CD4-positive, CD25-positive, alpha-beta regulatory T cell (primary cell): ENCODE data around the gene VLDLR. TPM values are rescaled to one million over a fixed set of nuclear protein-coding genes. Genes with fewer than 3 reads are reported as not detected.

Source experiments
- ATAC-seq, 2 donors: fragments of 150-1000 bp; cut with Tn5 transposase; one replicate each; pipeline ENCODE4 v1.10.0; 2021; ENCODE audit warnings: low read depth in 2 of 2, moderate number of reproducible peaks in 2 of 2, moderate library complexity in 1 of 2
- DNase-seq, 3 donors: peaks; one replicate each; pipeline versions ENCODE4 v3.0.0 to v3.0.0-alpha.2; 2012 to 2022; ENCODE audit warnings: mixed read lengths in 1 of 3
- H3K27ac ChIP-seq: one replicate; pipeline ENCODE4 v1.7.0; 2013; ENCODE audit warnings: mild to moderate bottlenecking, low read length; ENCODE audit not compliant: insufficient read depth, poor library complexity, severe bottlenecking
- H3K27me3 ChIP-seq: one replicate; pipeline ENCODE4 v1.7.0; 2013; ENCODE audit warnings: low read length; ENCODE audit not compliant: control insufficient read depth, insufficient read depth
- H3K36me3 ChIP-seq: one replicate; pipeline ENCODE4 v1.7.0; 2013; ENCODE audit warnings: mild to moderate bottlenecking, low read length, moderate library complexity; ENCODE audit not compliant: control insufficient read depth, insufficient read depth
- H3K4me1 ChIP-seq: 2 replicates; pipeline ENCODE4 v1.7.0; 2013; ENCODE audit warnings: mild to moderate bottlenecking, low read length; ENCODE audit not compliant: insufficient read depth, control insufficient read depth, poor library complexity, severe bottlenecking
- H3K4me3 ChIP-seq: one replicate; pipeline ENCODE4 v1.7.0; 2013; ENCODE audit warnings: low read depth, mild to moderate bottlenecking, low read length, moderate library complexity
- H3K9me3 ChIP-seq, 2 experiments: 1 replicate in 1 of 2; 2 replicates in 1 of 2; pipeline ENCODE4 v1.7.0; 2013; ENCODE audit warnings: low read length in 2 of 2, mild to moderate bottlenecking in 1 of 2, moderate library complexity in 1 of 2; ENCODE audit not compliant: control insufficient read depth in 2 of 2
- H3K27ac Mint-ChIP-seq, 3 donors: one replicate each; pipeline ENCODE4 v1.8.0; 2020 to 2022; ENCODE audit warnings: mild to moderate bottlenecking in 3 of 3, mixed read lengths in 3 of 3, moderate library complexity in 2 of 3
- H3K27me3 Mint-ChIP-seq: one replicate; pipeline ENCODE4 v1.8.0; 2022; ENCODE audit warnings: mild to moderate bottlenecking, mixed read lengths
- H3K36me3 Mint-ChIP-seq: one replicate; pipeline ENCODE4 v1.8.0; 2020; ENCODE audit warnings: mixed read lengths
- H3K4me1 Mint-ChIP-seq, 4 donors: one replicate each; pipeline ENCODE4 v1.8.0; 2020 to 2022; ENCODE audit warnings: mixed read lengths in 4 of 4, mild to moderate bottlenecking in 1 of 4
- H3K4me3 Mint-ChIP-seq, 4 donors: one replicate each; pipeline ENCODE4 v1.8.0; 2020 to 2022; ENCODE audit warnings: mild to moderate bottlenecking in 4 of 4, mixed read lengths in 4 of 4, moderate library complexity in 3 of 4
- H3K9me3 Mint-ChIP-seq, 7 donors: one replicate each; pipeline ENCODE4 v1.8.0; 2020 to 2022; ENCODE audit warnings: mixed read lengths in 7 of 7, mild to moderate bottlenecking in 3 of 7, moderate library complexity in 2 of 7
- polyA plus RNA-seq, 4 donors: library from polyadenylated mRNA; unstranded; fragments of 300-500 nt; fragmentation: Illumina TruSeq; gene quantifications; one replicate each; pipeline ENCODE4 v1.2.3, GENCODE V29; 2021
- total RNA-seq: library from RNA; stranded (reverse); gene quantifications from one replicate; pipeline ENCODE4 v1.2.3, GENCODE V29; 2022

VLDLR gene
- total and polyA plus RNA-seq, 5 donors from 2014 or later = not detected

DNA sequence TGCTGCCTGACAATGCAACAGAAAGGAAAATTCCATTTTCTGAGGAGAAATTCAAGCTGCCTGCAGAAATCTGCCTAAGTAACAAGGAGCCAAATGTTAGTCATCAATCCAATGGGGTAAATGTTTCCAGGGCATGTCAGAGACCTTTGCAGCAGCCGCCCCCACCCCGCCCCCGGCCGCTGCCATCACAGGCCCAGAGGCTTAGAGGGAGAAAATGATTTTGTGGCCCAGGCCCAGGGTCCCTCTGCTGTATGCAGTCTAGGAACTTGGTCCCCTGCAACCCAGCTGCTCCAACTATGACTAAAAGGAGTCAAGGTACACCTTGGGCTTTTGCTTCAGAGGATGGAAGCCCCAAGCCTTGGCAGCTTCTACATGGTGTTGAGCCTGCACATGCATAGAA is 45.0 kb downstream of the VLDLR start:
- no peaks in the 10 kb centered on the region for H3K4me1 Mint-ChIP-seq
- no peak overlapping the region for H3K27ac Mint-ChIP-seq
- ATAC-seq = no peak
- Histone ChIP-seq H3K4me3 (no peak overlapping the region), H3K27ac (no peak overlapping the region), H3K27me3 (no peaks in the 10 kb centered on the region), H3K36me3 (no peaks in the 10 kb centered on the region), H3K9me3 (no peaks in the 10 kb centered on the region), H3K4me1 (no peaks in the 10 kb centered on the region)
- no peak for DNase-seq
- H3K27me3 Mint-ChIP-seq = no peaks in the 10 kb centered on the region
- H3K36me3 Mint-ChIP-seq = peaks cover 3% of the 10 kb centered on the region
- H3K9me3 Mint-ChIP-seq = peaks cover 0 to 2% (median 0%) of the 10 kb centered on the region in 7 donors
- no peak overlapping the region for H3K4me3 Mint-ChIP-seq

DNA sequence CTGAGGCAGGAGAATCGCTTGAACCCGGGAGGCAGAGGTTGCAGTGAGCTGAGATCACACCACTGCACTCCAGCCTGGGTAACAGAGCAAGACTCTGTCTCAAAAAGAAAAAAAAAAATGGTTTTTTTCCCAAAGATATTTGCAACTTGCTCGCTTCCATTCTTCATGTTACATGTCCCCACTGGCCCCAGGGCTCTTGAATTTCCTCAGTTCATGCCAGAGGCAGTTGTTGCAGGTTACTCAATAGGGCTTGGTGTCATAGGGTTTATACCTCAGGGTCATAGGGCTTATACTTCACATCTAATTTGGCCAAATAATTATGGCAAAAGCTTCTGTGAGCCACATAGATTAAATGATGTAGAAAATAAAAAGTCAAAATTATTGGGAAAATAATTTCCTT is 51.6 kb downstream of the VLDLR start:
- H3K36me3 ChIP-seq = no peaks in the 10 kb centered on the region
- no peaks in the 10 kb centered on the region for H3K4me1 Mint-ChIP-seq
- no peaks in the 10 kb centered on the region for H3K27me3 Mint-ChIP-seq
- no peak overlapping the region for H3K4me3 ChIP-seq
- no peak overlapping the region for H3K4me3 Mint-ChIP-seq
- no peaks in the 10 kb centered on the region for H3K27me3 ChIP-seq
- no peak for DNase-seq
- H3K9me3 Mint-ChIP-seq = peaks cover 0 to 2% (median 0%) of the 10 kb centered on the region in 7 donors
- ATAC-seq = no peak
- no peak overlapping the region for H3K27ac Mint-ChIP-seq
- no peak overlapping the region for H3K27ac ChIP-seq
- no peaks in the 10 kb centered on the region for H3K36me3 Mint-ChIP-seq
- H3K9me3 ChIP-seq = no peaks in the 10 kb centered on the region
- H3K4me1 ChIP-seq = no peaks in the 10 kb centered on the region

DNA sequence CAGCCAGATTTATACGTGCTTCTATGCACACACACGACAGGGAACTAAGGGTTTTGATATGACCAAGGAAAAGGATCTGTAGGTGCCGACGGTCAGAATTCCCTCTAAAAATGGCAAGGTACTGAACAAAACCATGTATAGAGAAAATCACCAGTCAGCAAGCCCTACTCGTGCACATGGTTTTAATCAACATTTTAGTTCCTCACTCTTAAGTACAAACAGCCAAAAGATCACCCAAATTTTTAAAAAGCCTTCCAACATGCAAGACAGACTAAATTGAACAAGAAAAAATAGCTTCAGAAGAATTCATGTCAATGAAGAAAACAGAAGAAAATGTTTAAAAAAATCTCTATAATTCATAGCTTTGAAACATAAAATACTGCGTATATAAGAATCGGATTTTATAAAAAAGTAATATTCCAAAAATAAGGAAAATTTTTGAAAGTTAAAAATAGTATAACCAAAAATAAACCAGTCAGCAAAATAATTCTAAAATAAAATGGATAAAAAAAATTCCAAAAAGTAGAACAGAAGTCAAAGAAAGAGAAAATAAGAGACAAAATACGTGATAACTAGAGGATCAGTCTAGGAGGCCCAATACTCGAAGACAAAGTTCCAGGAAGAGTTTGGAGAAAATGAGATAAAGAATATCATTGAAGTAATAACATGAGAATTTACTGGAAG is 52.7 kb downstream of the VLDLR start:
- Mint-ChIP-seq H3K27ac (no peak overlapping the region), H3K9me3 (peaks cover 0 to 2% (median 0%) of the 10 kb centered on the region in 7 donors), H3K4me1 (no peaks in the 10 kb centered on the region), H3K36me3 (no peaks in the 10 kb centered on the region), H3K4me3 (no peak overlapping the region), H3K27me3 (no peaks in the 10 kb centered on the region)
- Histone ChIP-seq H3K4me3 (no peak overlapping the region), H3K27ac (no peak overlapping the region), H3K36me3 (no peaks in the 10 kb centered on the region), H3K4me1 (no peaks in the 10 kb centered on the region), H3K9me3 (no peaks in the 10 kb centered on the region), H3K27me3 (no peaks in the 10 kb centered on the region)
- ATAC-seq (no peak), DNase-seq (no peak)

DNA sequence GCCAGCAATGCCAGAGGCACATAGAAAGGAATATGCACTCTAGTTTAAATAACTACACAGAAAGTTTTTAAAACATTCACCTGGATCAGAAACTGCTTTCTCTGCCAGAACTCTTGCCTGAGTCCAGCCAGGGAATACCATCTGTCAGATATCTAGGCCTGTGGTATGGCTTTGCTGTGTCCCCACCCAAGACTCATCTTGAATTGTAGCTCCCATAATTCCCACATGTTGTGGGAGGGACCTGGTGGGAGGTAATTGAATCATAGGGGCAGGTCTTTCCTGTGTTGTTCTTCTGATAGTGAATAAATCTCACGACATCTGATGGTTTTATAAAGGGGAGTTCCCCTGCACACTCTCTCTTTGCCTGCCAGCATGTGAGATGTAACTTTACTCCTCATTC is 54.2 kb downstream of the VLDLR start:
- no peak for ATAC-seq
- H3K9me3 ChIP-seq = no peaks in the 10 kb centered on the region
- DNase-seq = no peak
- Mint-ChIP-seq H3K4me3 (no peak overlapping the region), H3K9me3 (peaks cover 0 to 2% (median 0%) of the 10 kb centered on the region in 7 donors), H3K27me3 (no peaks in the 10 kb centered on the region), H3K36me3 (no peaks in the 10 kb centered on the region), H3K4me1 (no peaks in the 10 kb centered on the region), H3K27ac (no peak overlapping the region)
- H3K27ac ChIP-seq = no peak overlapping the region
- no peaks in the 10 kb centered on the region for H3K4me1 ChIP-seq
- H3K4me3 ChIP-seq = no peak overlapping the region
- H3K27me3 ChIP-seq = no peaks in the 10 kb centered on the region
- no peaks in the 10 kb centered on the region for H3K36me3 ChIP-seq

DNA sequence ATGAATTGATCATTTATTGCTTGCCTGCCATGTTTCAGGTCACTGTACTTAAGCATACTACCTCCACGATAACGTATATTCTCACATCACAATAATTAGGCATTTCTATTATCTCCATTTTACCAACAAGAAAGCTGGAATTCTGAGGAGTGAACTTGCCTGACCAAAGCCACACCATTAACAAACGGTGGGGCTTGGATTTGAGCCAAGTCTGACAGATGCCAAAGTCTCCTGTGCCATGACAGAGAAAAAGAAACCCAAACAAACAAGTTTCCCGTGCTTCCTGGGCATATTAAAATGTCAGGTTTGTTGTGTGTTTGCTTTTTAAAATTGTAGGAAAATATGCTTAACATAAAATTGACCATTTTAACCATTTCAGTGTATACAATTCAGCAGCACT is 54.9 kb downstream of the VLDLR start:
- Histone ChIP-seq H3K36me3 (no peaks in the 10 kb centered on the region), H3K27me3 (no peaks in the 10 kb centered on the region), H3K27ac (no peak overlapping the region), H3K4me3 (no peak overlapping the region), H3K4me1 (no peaks in the 10 kb centered on the region), H3K9me3 (no peaks in the 10 kb centered on the region)
- no peak overlapping the region for H3K27ac Mint-ChIP-seq
- ATAC-seq = no peak
- H3K27me3 Mint-ChIP-seq = no peaks in the 10 kb centered on the region
- no peak overlapping the region for H3K4me3 Mint-ChIP-seq
- DNase-seq = no peak
- peaks cover 0 to 2% (median 0%) of the 10 kb centered on the region in 7 donors for H3K9me3 Mint-ChIP-seq
- H3K4me1 Mint-ChIP-seq = no peaks in the 10 kb centered on the region
- no peaks in the 10 kb centered on the region for H3K36me3 Mint-ChIP-seq

DNA sequence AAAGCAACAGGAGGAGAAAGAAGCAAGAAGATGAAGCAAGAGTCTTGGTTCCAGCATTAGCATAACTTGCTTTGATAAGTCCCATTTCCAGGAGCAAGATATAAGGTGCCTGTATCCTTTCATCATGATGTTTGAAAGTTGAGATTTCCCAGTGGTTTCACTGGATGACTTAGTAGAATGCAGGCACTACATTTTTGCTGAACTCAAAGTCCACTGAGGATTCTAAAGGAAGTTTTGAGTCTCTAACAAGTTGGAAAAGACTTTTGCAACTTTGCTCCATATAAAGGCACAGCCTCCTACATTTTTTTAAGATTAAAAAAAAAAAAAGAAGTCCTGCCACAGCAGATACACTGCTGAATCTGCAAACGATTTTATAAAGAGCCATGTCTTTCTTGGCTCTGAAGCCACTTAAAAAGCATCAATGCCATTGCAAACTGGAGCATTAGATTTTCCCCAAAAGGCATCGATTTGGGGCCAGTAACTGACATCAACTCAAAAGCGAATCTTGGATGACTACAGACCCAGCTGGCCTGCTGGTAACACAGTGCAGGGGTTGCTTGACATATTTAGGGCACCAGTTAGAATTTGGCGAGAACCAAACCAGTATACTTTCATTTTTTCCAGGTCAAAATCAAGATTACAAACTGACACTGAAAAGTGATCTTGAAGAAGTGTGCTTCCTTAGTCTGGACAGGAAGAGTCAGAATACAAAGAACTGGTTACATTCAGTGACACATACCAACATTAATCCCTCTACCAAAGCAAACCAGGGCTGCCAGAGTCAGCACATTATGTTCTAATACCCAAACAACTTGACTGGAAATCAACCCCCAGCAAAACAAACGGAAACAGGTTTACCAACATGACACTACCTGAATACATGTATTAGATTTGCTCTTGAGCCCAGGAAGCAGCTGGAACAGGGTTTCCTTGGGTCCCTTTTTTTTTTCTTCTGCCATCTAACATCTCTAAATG is 56.6 kb downstream of the VLDLR start:
- no peaks in the 10 kb centered on the region for H3K36me3 Mint-ChIP-seq
- ATAC-seq (no peak), DNase-seq (no peak)
- H3K9me3 Mint-ChIP-seq = peaks cover 0 to 2% (median 0%) of the 10 kb centered on the region in 7 donors
- H3K27me3 ChIP-seq = no peaks in the 10 kb centered on the region
- H3K27ac ChIP-seq = no peak overlapping the region
- no peak overlapping the region for H3K4me3 ChIP-seq
- H3K27ac Mint-ChIP-seq = no peak overlapping the region
- H3K4me1 Mint-ChIP-seq = no peaks in the 10 kb centered on the region
- no peaks in the 10 kb centered on the region for H3K27me3 Mint-ChIP-seq
- H3K4me1 ChIP-seq = no peaks in the 10 kb centered on the region
- no peaks in the 10 kb centered on the region for H3K9me3 ChIP-seq
- H3K36me3 ChIP-seq = no peaks in the 10 kb centered on the region
- H3K4me3 Mint-ChIP-seq = no peak overlapping the region

DNA sequence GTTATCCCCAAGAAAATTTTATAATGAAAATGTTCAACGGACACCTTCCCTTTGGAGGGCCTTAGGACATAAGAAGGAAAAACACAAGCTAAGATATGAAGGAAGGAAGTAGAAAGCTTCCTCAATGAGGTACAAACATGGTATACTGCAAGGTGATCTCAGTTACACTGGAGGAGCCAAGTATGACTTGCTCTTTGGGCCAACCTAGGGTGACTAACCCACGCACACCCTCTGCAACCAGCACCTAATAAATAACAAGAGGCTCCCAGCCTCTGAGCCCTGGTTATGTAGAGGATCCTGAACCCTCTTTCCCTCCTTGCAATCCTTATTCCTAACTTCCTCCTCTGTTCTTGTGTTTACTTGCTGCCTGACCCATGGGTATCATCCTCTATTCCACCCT is 57.4 kb downstream of the VLDLR start:
- Mint-ChIP-seq H3K9me3 (peaks cover 0 to 2% (median 0%) of the 10 kb centered on the region in 7 donors), H3K27me3 (no peaks in the 10 kb centered on the region), H3K4me1 (no peaks in the 10 kb centered on the region), H3K27ac (no peak overlapping the region), H3K4me3 (no peak overlapping the region), H3K36me3 (no peaks in the 10 kb centered on the region)
- DNase-seq (no peak), ATAC-seq (no peak)
- H3K27me3 ChIP-seq = no peaks in the 10 kb centered on the region
- H3K4me3 ChIP-seq = no peak overlapping the region
- no peaks in the 10 kb centered on the region for H3K4me1 ChIP-seq
- no peaks in the 10 kb centered on the region for H3K36me3 ChIP-seq
- no peak overlapping the region for H3K27ac ChIP-seq
- H3K9me3 ChIP-seq = no peaks in the 10 kb centered on the region
